ENCODE data around the gene SH3RF1. TPM values are rescaled to one million over a fixed set of nuclear protein-coding genes. Genes with fewer than 3 reads are reported as not detected.

SH3RF1 gene
- total and polyA plus RNA-seq, 2 of the 13 experiments (the other 11 are each of a cell fraction or from before 2014, with no cell fraction given) = 3.1 to 3.2 TPM

DNA sequence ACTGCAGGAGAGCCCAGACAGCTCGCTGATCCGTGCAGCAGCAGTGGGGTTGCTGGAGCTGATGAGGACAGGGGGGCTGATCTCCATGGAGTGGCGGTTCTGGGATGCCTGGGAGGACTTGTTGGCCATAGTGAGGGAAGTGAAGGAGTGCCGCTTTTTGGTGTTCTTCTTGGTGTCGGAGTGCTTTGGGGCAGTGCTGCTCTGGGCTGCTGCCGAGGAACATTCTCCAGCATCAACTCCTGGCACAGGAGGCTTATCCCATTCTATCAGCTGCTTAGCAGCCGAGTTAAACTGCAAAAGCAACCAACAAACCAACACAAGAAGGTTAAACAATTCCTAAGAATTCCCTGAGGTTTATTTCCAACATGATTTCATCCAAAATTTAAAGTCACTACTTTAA, 134.4 kb downstream of the SH3RF1 start:
- Histone ChIP-seq H3K4me3 (replicated peaks in 1 of 3; ENCODE audit: insufficient read depth in 1 of 3, low read depth in 2 of 3, low read length in 3 of 3) (no peak overlapping the region), H3K9me3 (ENCODE audit: low read length) (no peaks in the 10 kb centered on the region), H3K36me3 (replicated peaks in 1 of 2; ENCODE audit: control insufficient read depth in 1 of 2, insufficient read depth in 2 of 2, low read length in 2 of 2) (peaks cover 2 to 3% of the 10 kb centered on the region in 2 experiments; a peak in 3 of 5 replicates), H4K20me1 (ENCODE audit: insufficient read depth, low read length) (no peaks in the 10 kb centered on the region), H3K79me2 (ENCODE audit: insufficient read depth, low read length) (no peaks in the 10 kb centered on the region), H3K27ac (ENCODE audit: extremely low read length, insufficient read depth, low read length) (no peak overlapping the region), H3K27me3 (ENCODE audit: control insufficient read depth in 1 of 2, insufficient read depth in 2 of 2, low read length in 2 of 2) (no peaks in the 10 kb centered on the region), H3K4me2 (ENCODE audit: low read depth, low read length) (no peak overlapping the region), H2AFZ (ENCODE audit: low read length) (no peak overlapping the region), H3K9ac (ENCODE audit: insufficient read depth, low read depth, low read length) (no peak overlapping the region), H3K4me1 (ENCODE audit: insufficient read depth, low read length) (peaks cover 16% of the 10 kb centered on the region)
- in situ Hi-C loops (cut with HindIII; ENCODE audit: extremely low pct_ligation_motif_present, low pct_unique_long_range_greater_than_20kb) = no loop called here
- no TSS peak for BruUV-seq (replicated peaks)
- FAIRE-seq (no peak), ATAC-seq (no peak), DNase-seq (ENCODE audit: low spot score) (no peak)
- no peak for TF ChIP-seq IRF2 (CRISPR knock-in tag; IDR thresholded peaks at IDR 0.05)
- no peak for TF ChIP-seq ZNF33A (CRISPR knock-in tag; IDR thresholded peaks at IDR 0.05; ENCODE audit: borderline replicate concordance)
- ChIA-PET CTCF (ENCODE audit: low intra/inter-chr PET ratio, low total read pairs) (no interaction called here), POLR2A (no interaction called here)
- 94% methylated on average over 7 of the region's 7 CpGs for WGBS (ENCODE audit: low lambda C conversion rate)
- intact Hi-C loops (cut with micrococcal nuclease; ENCODE audit: unreplicated experiment) = no loop called here

DNA sequence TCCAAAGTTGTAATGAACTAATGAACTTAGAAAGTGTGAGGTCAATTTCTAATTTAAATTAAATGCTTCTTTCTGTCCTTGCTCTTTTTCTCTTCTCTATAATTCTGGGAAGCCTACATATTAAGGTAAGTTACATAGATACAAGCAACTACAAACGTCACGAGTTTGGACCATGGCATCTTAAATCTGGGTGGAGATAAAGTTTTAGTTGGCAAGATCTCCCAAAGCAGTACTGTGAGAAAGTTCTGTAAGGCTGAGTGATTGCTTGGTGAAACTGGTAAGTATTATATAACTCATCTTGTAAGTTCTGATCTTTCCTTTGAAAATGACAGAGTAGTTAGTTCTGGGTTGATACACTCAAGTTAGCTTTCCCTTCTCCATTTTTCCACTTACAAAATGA, 135.0 kb downstream of the SH3RF1 start:
- ChIA-PET CTCF (ENCODE audit: low intra/inter-chr PET ratio, low total read pairs) (no interaction called here), POLR2A (no interaction called here)
- H3K4me2 ChIP-seq (ENCODE audit: low read depth, low read length) = no peak overlapping the region
- 98% methylated on average over 2 of the region's 2 CpGs for WGBS (ENCODE audit: low lambda C conversion rate)
- in situ Hi-C loops (cut with HindIII; ENCODE audit: extremely low pct_ligation_motif_present, low pct_unique_long_range_greater_than_20kb) = no loop called here
- DNase-seq (ENCODE audit: low spot score) (no peak), FAIRE-seq (no peak), ATAC-seq (no peak)
- H3K4me1 ChIP-seq (ENCODE audit: insufficient read depth, low read length) = peaks cover 16% of the 10 kb centered on the region
- no peak overlapping the region for H3K9ac ChIP-seq (ENCODE audit: insufficient read depth, low read depth, low read length)
- H3K36me3 ChIP-seq (replicated peaks in 1 of 2; ENCODE audit: control insufficient read depth in 1 of 2, insufficient read depth in 2 of 2, low read length in 2 of 2) = peaks cover 2 to 3% of the 10 kb centered on the region in 2 experiments; a peak in 3 of 5 replicates
- no peaks in the 10 kb centered on the region for H3K9me3 ChIP-seq (ENCODE audit: low read length)
- BruUV-seq (replicated peaks) = no TSS peak
- H3K79me2 ChIP-seq (ENCODE audit: insufficient read depth, low read length) = no peaks in the 10 kb centered on the region
- no peak overlapping the region for H3K27ac ChIP-seq (ENCODE audit: extremely low read length, insufficient read depth, low read length)
- no peak overlapping the region for H2AFZ ChIP-seq (ENCODE audit: low read length)
- no peaks in the 10 kb centered on the region for H3K27me3 ChIP-seq (ENCODE audit: control insufficient read depth in 1 of 2, insufficient read depth in 2 of 2, low read length in 2 of 2)
- H4K20me1 ChIP-seq (ENCODE audit: insufficient read depth, low read length) = no peaks in the 10 kb centered on the region
- no peak overlapping the region for H3K4me3 ChIP-seq (replicated peaks in 1 of 3; ENCODE audit: insufficient read depth in 1 of 3, low read depth in 2 of 3, low read length in 3 of 3)
- intact Hi-C loops (cut with micrococcal nuclease; ENCODE audit: unreplicated experiment) = no loop called here
- no peak for TF ChIP-seq ZNF546 (CRISPR knock-in tag; conservative IDR thresholded peaks at IDR 0.05)
- TF ChIP-seq, protein P1, sequence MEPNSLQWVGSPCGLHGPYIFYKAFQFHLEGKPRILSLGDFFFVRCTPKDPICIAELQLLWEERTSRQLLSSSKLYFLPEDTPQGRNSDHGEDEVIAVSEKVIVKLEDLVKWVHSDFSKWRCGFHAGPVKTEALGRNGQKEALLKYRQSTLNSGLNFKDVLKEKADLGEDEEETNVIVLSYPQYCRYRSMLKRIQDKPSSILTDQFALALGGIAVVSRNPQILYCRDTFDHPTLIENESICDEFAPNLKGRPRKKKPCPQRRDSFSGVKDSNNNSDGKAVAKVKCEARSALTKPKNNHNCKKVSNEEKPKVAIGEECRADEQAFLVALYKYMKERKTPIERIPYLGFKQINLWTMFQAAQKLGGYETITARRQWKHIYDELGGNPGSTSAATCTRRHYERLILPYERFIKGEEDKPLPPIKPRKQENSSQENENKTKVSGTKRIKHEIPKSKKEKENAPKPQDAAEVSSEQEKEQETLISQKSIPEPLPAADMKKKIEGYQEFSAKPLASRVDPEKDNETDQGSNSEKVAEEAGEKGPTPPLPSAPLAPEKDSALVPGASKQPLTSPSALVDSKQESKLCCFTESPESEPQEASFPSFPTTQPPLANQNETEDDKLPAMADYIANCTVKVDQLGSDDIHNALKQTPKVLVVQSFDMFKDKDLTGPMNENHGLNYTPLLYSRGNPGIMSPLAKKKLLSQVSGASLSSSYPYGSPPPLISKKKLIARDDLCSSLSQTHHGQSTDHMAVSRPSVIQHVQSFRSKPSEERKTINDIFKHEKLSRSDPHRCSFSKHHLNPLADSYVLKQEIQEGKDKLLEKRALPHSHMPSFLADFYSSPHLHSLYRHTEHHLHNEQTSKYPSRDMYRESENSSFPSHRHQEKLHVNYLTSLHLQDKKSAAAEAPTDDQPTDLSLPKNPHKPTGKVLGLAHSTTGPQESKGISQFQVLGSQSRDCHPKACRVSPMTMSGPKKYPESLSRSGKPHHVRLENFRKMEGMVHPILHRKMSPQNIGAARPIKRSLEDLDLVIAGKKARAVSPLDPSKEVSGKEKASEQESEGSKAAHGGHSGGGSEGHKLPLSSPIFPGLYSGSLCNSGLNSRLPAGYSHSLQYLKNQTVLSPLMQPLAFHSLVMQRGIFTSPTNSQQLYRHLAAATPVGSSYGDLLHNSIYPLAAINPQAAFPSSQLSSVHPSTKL (CRISPR knock-in tag; IDR thresholded peaks at IDR 0.05) = no peak
- TF ChIP-seq SKI (IDR thresholded peaks at IDR 0.05; ENCODE audit: partially characterized antibody) = no peak
- TF ChIP-seq FOSL1 (CRISPR knock-in tag; IDR thresholded peaks at IDR 0.05; ENCODE audit: borderline replicate concordance) = no peak
- no peak for TF ChIP-seq RCOR2 (CRISPR knock-in tag; IDR thresholded peaks at IDR 0.05)
- TF ChIP-seq ZKSCAN1 (IDR thresholded peaks at IDR 0.05; ENCODE audit: low read length) = no peak
- TF ChIP-seq, protein P2, sequence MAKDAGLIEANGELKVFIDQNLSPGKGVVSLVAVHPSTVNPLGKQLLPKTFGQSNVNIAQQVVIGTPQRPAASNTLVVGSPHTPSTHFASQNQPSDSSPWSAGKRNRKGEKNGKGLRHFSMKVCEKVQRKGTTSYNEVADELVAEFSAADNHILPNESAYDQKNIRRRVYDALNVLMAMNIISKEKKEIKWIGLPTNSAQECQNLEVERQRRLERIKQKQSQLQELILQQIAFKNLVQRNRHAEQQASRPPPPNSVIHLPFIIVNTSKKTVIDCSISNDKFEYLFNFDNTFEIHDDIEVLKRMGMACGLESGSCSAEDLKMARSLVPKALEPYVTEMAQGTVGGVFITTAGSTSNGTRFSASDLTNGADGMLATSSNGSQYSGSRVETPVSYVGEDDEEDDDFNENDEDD (CRISPR knock-in tag; IDR thresholded peaks at IDR 0.05; ENCODE audit: borderline replicate concordance) = no peak
- TF ChIP-seq U2AF2 (IDR thresholded peaks at IDR 0.05; ENCODE audit: low read depth, low read length) = no peak
- no peak for TF ChIP-seq ZBTB37 (CRISPR knock-in tag; IDR thresholded peaks at IDR 0.05)

Data from HepG2 (cell line).